Activated naive CD8-positive, alpha-beta T cell (primary cell): Measurements from ENCODE around the gene EHD1.

Experiments used
- H3K27ac Mint-ChIP-seq: one replicate; pipeline ENCODE4 v1.8.0; 2021; ENCODE audit warnings: mixed read lengths
- H3K27me3 Mint-ChIP-seq: one replicate; pipeline ENCODE4 v1.8.0; 2021; ENCODE audit warnings: mixed read lengths
- H3K36me3 Mint-ChIP-seq: one replicate; pipeline ENCODE4 v1.8.0; 2021; ENCODE audit warnings: mixed read lengths
- H3K4me1 Mint-ChIP-seq: one replicate; pipeline ENCODE4 v1.8.0; 2021; ENCODE audit warnings: low read depth, mixed read lengths
- H3K4me3 Mint-ChIP-seq: one replicate; pipeline ENCODE4 v1.8.0; 2021; ENCODE audit warnings: mild to moderate bottlenecking, mixed read lengths
- H3K9me3 Mint-ChIP-seq: one replicate; pipeline ENCODE4 v1.8.0; 2021; ENCODE audit warnings: low read depth, mixed read lengths

EHD1 gene

GRCh38 chr11:64878494-64879243 is at the start of gene EHD1:
Gene EHD1, minus strand, starts transcription at chr11:64878621. Its CDS starts 157 bp downstream, at chr11:64878464.
- Mint-ChIP-seq H3K9me3 (no peaks in the 10 kb centered on the region), H3K27ac (peak within 1 kb of the TSS; percentile 95), H3K4me3 (peak within 1 kb of the TSS; percentile 97), H3K4me1 (peaks cover 61% of the 10 kb centered on the region), H3K27me3 (no peaks in the 10 kb centered on the region), H3K36me3 (peaks cover 3% of the 10 kb centered on the region)

GRCh38 chr11:64926689-64927088 is 48.3 kb upstream of the EHD1 start:
- H3K27me3 Mint-ChIP-seq: no peaks in the 10 kb centered on the region
- no peaks in the 10 kb centered on the region for H3K9me3 Mint-ChIP-seq
- H3K36me3 Mint-ChIP-seq: peaks cover 2% of the 10 kb centered on the region
- H3K27ac Mint-ChIP-seq: no peak overlapping the region
- H3K4me1 Mint-ChIP-seq: peaks cover 13% of the 10 kb centered on the region
- H3K4me3 Mint-ChIP-seq: no peak overlapping the region

GRCh38 chr11:64925536-64926436 is 47.4 kb upstream of the EHD1 start:
- Mint-ChIP-seq H3K27ac (no peak overlapping the region), H3K4me1 (peaks cover 13% of the 10 kb centered on the region), H3K9me3 (no peaks in the 10 kb centered on the region), H3K27me3 (no peaks in the 10 kb centered on the region), H3K36me3 (peaks cover 2% of the 10 kb centered on the region), H3K4me3 (peak overlapping the region; percentile 85)

DNA sequence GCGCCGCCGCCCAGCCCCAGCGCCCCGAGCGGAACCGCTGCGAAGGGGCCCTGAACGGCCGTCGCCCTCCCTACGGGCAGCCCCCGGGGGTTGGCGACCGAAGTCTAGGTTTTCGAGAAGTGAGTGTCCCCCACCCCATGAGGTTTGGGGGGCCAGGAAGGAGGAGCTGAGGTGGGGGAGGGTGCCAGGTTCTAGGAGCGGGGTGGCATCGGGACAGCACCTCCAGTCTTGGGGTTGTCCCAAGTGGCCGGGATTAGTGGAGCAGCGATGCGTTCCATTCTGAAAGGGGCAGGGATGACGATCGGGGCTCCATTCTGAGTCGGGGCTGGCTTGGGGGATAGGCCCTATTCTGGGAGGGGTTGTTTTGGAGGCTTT is 46.5 kb upstream of the EHD1 start:
- Mint-ChIP-seq H3K27me3 (no peaks in the 10 kb centered on the region), H3K27ac (no peak overlapping the region), H3K4me3 (peak overlapping the region; percentile 85), H3K4me1 (peaks cover 13% of the 10 kb centered on the region), H3K9me3 (no peaks in the 10 kb centered on the region), H3K36me3 (no peaks in the 10 kb centered on the region)

GRCh38 chr11:64923944-64924909 is 45.8 kb upstream of the EHD1 start, which contains the start of gene PPP2R5B:
Gene PPP2R5B, plus strand, starts transcription at chr11:64924689. Its CDS starts 1,046 bp downstream, at chr11:64925735.
- Mint-ChIP-seq H3K9me3 (no peaks in the 10 kb centered on the region), H3K27ac (peak within 1 kb of the TSS; percentile 99), H3K4me3 (peak within 1 kb of the TSS; percentile 94), H3K4me1 (peaks cover 13% of the 10 kb centered on the region), H3K36me3 (no peaks in the 10 kb centered on the region), H3K27me3 (no peaks in the 10 kb centered on the region)

DNA sequence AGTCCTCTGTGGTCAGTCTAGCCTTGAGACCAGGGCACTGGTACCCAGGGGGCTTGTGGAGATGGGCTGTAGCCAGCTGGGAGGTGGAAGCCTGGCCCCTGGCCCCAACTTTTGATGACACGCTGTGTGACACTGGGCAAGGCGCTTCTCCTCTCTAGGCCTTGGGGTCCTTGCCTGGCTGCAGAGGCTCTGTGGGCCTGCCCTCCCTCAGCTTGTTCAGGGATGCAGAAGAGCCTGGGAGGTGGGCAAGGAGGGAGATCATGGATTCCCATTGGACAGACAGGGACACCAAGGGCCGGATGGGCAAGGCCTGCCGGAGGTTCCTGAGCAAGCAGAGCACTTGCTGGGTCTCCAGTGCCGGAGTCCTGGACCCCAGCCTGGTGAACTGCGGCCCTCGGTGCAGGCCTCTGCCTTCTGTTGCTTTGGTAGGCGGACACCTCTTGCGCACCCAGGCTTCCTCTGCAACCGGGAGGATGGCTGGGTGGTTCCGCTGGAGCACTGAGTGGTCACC is 44.8 kb upstream of the EHD1 start:
- Mint-ChIP-seq H3K36me3 (no peaks in the 10 kb centered on the region), H3K4me3 (no peak overlapping the region), H3K27me3 (no peaks in the 10 kb centered on the region), H3K4me1 (peaks cover 14% of the 10 kb centered on the region), H3K9me3 (no peaks in the 10 kb centered on the region), H3K27ac (no peak overlapping the region)

DNA sequence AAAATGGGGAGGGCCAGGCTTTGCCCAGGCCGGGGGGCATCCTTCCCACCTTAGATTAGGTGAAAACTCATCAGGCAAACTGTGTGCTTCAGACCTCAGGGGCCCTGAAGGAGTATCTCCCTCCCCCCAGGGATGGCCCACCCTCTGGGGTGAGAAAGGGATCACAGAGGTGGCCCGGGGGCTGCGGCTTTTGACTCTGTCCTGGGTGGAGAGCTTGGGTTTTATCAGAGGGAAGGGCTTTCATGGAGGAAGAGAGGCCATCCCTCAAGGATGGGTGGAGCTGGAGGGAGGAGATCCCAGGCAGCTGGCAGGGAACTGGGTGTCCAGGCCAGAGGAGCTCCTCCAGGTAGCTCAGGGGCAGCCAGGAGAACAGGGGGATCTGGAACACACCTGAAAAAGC is 43.0 kb upstream of the EHD1 start:
- Mint-ChIP-seq H3K4me3 (no peak overlapping the region), H3K27ac (no peak overlapping the region), H3K4me1 (peaks cover 26% of the 10 kb centered on the region), H3K9me3 (no peaks in the 10 kb centered on the region), H3K27me3 (no peaks in the 10 kb centered on the region), H3K36me3 (no peaks in the 10 kb centered on the region)

DNA sequence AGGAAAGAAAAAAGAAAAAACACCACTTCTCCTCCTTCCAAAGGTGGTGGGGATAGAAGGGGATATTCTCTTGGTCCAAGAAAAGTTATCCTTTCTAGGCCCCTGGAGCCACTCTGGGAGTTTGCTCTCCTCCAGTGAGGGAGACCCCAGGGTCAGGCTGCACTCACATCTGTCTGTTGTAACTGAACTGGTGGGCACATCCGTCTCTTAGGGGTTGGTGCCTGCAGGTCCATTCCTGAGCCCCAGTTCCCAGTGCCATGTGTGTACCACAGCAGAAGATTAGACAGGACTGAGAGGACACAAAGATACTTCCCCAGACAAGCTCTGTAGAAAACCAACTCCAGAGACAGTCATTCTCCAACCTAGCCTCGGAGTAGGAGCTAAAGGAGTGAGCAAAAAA is 41.7 kb upstream of the EHD1 start:
- no peak overlapping the region for H3K27ac Mint-ChIP-seq
- no peaks in the 10 kb centered on the region for H3K36me3 Mint-ChIP-seq
- H3K4me1 Mint-ChIP-seq: peaks cover 31% of the 10 kb centered on the region
- no peak overlapping the region for H3K4me3 Mint-ChIP-seq
- no peaks in the 10 kb centered on the region for H3K27me3 Mint-ChIP-seq
- no peaks in the 10 kb centered on the region for H3K9me3 Mint-ChIP-seq

- no peaks in the 10 kb centered on the region for H3K36me3 Mint-ChIP-seq
- H3K4me3 Mint-ChIP-seq: no peak overlapping the region
- no peaks in the 10 kb centered on the region for H3K27me3 Mint-ChIP-seq
- no peaks in the 10 kb centered on the region for H3K9me3 Mint-ChIP-seq
- no peak overlapping the region for H3K27ac Mint-ChIP-seq
- H3K4me1 Mint-ChIP-seq: peaks cover 29% of the 10 kb centered on the region
Observed at GRCh38 chr11:64919627-64920026, 41.2 kb upstream of the EHD1 start.

- H3K27me3 Mint-ChIP-seq: no peaks in the 10 kb centered on the region
- peak overlapping the region; percentile 90 for H3K27ac Mint-ChIP-seq
- no peaks in the 10 kb centered on the region for H3K9me3 Mint-ChIP-seq
- no peaks in the 10 kb centered on the region for H3K36me3 Mint-ChIP-seq
- H3K4me1 Mint-ChIP-seq: peaks cover 23% of the 10 kb centered on the region
- H3K4me3 Mint-ChIP-seq: peak overlapping the region; percentile 90
Observed at GRCh38 chr11:64918017-64918416, 39.6 kb upstream of the EHD1 start.

- H3K27ac Mint-ChIP-seq: peak overlapping the region; percentile 90
- H3K4me3 Mint-ChIP-seq: peak overlapping the region; percentile 90
- H3K4me1 Mint-ChIP-seq: peaks cover 23% of the 10 kb centered on the region
- no peaks in the 10 kb centered on the region for H3K9me3 Mint-ChIP-seq
- no peaks in the 10 kb centered on the region for H3K36me3 Mint-ChIP-seq
- no peaks in the 10 kb centered on the region for H3K27me3 Mint-ChIP-seq
Observed at GRCh38 chr11:64917663-64917995, 39.2 kb upstream of the EHD1 start.

DNA sequence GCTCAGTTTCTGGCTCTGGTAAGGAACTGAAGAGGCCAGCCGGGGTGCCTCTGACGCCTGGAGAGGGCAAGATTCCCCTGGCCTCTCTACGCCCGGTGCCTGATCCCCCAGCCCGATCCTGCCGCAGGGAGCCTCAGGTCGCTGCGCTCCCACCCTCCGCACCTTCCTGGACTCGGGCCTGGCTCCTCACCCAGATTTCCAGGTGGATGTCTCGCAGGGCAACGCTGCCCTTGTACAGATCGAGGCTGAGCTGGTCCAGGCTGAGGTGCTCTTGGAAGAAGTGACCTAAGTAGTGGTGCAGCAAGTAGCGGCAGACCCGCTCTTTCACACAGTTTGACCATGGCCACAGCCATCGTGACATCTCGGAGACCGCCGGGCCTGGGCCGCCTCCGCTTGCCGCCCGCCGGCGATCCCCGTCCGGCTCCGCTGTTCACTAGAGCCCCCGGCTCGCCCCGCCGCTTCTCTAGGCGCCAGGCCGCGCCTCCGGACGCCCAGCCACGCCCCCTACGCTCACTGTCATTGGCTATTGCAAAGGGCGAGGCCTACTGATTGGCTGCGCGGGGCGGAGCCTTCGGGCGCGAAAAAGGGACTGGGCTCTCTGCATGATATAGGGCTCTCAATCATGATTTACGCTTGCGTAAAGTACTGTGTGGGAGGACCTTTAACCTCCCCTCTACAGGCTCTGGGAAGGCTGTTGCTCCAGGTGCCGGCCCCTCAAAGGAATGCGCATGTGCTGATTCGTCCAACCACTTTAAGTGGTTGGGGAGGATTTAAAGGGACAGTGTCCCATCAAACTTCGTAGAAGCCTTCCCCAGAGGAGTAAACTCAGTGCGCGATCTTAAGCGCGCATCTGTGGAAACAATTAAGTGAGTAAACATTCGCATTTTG is 38.6 kb upstream of the EHD1 start, which contains the start of gene ATG2A:
Gene ATG2A (minus strand): TSS at position 435 of the 888 bp plus-strand sequence. CDS start 74 bp downstream, at position 361.
- no peaks in the 10 kb centered on the region for H3K27me3 Mint-ChIP-seq
- peaks cover 23% of the 10 kb centered on the region for H3K4me1 Mint-ChIP-seq
- no peaks in the 10 kb centered on the region for H3K36me3 Mint-ChIP-seq
- no peaks in the 10 kb centered on the region for H3K9me3 Mint-ChIP-seq
- peak within 1 kb of the TSS; percentile 90 for H3K4me3 Mint-ChIP-seq
- peak within 1 kb of the TSS; percentile 90 for H3K27ac Mint-ChIP-seq

- no peaks in the 10 kb centered on the region for H3K27me3 Mint-ChIP-seq
- H3K9me3 Mint-ChIP-seq: no peaks in the 10 kb centered on the region
- H3K27ac Mint-ChIP-seq: peak overlapping the region; percentile 90
- H3K4me3 Mint-ChIP-seq: peak overlapping the region; percentile 90
- H3K36me3 Mint-ChIP-seq: peaks cover 5% of the 10 kb centered on the region
- H3K4me1 Mint-ChIP-seq: peaks cover 23% of the 10 kb centered on the region
Observed at GRCh38 chr11:64916040-64916774, 37.8 kb upstream of the EHD1 start.
